ENCODE data around the gene PDRG1.
"Not testable (repeated sequence)": the region's sequence is repeated elsewhere in the genome, so short reads cannot be mapped to it uniquely, and the experiment has no call there.

The PDRG1 gene

GRCh38 chr20:31926493-31926892, 25.4 kb downstream of the PDRG1 start:
- no peak for DNase-seq (ENCODE audit: low spot score)

- no peak for DNase-seq (ENCODE audit: low spot score)
These were observed 26.2 kb downstream of the PDRG1 start for GRCh38 chr20:31925631-31926030.

- no peak for DNase-seq (ENCODE audit: low spot score)
These were observed 27.3 kb downstream of the PDRG1 start for GRCh38 chr20:31924561-31924960.

- no peak for DNase-seq (ENCODE audit: low spot score)
These were observed 28.2 kb downstream of the PDRG1 start for GRCh38 chr20:31923388-31924331.

GRCh38 chr20:31922588-31922987, 29.3 kb downstream of the PDRG1 start:
- DNase-seq (ENCODE audit: low spot score) = no peak

- no peak for DNase-seq (ENCODE audit: low spot score)
These were observed 29.7 kb downstream of the PDRG1 start for GRCh38 chr20:31922181-31922580.

GRCh38 chr20:31921480-31921879, 30.4 kb downstream of the PDRG1 start:
- not testable (repeated sequence) for DNase-seq (ENCODE audit: low spot score)

- no peak for DNase-seq (ENCODE audit: low spot score)
These were observed 31.5 kb downstream of the PDRG1 start for GRCh38 chr20:31920275-31920855.

- DNase-seq (ENCODE audit: low spot score) = no peak
These were observed 32.3 kb downstream of the PDRG1 start for GRCh38 chr20:31919410-31920155.

GRCh38 chr20:31918466-31919105, 33.3 kb downstream of the PDRG1 start:
- DNase-seq (ENCODE audit: low spot score) = no peak

- DNase-seq (ENCODE audit: low spot score) = not testable (repeated sequence)
These were observed 33.9 kb downstream of the PDRG1 start for GRCh38 chr20:31917962-31918412.

GRCh38 chr20:31916708-31917107, 35.1 kb downstream of the PDRG1 start:
- DNase-seq (ENCODE audit: low spot score) = no peak

- no peak for DNase-seq (ENCODE audit: low spot score)
These were observed 36.2 kb downstream of the PDRG1 start for GRCh38 chr20:31915491-31916280.

GRCh38 chr20:31914170-31914569, 37.7 kb downstream of the PDRG1 start:
- no peak for DNase-seq (ENCODE audit: low spot score)

- DNase-seq (ENCODE audit: low spot score) = no peak
These were observed 38.3 kb downstream of the PDRG1 start for GRCh38 chr20:31913431-31914157.

GRCh38 chr20:31910071-31910803, 41.6 kb downstream of the PDRG1 start:
- no peak for DNase-seq (ENCODE audit: low spot score)

- DNase-seq (ENCODE audit: low spot score) = no peak
These were observed 42.4 kb downstream of the PDRG1 start for GRCh38 chr20:31909253-31910070.

GRCh38 chr20:31908424-31908823, 43.4 kb downstream of the PDRG1 start:
- DNase-seq (ENCODE audit: low spot score) = no peak

- DNase-seq (ENCODE audit: low spot score) = no peak
These were observed 43.8 kb downstream of the PDRG1 start for GRCh38 chr20:31908016-31908415.

All from pons (tissue), 1 donor.